GM20000 (cell line): ENCODE data around the gene MAP1S.

Experiments
- DNase-seq: peaks from one replicate; pipeline ENCODE4 v3.0.0; 2012; ENCODE audit warnings: low spot score
- CTCF ChIP-seq: IDR thresholded peaks from 2 replicates; pipeline ENCODE4 v1.5.1; 2012; ENCODE audit warnings: mild to moderate bottlenecking, control low read depth; ENCODE audit errors: extremely low read depth, missing control alignments

The MAP1S gene

GRCh38 chr19:17720440-17720839, 1.2 kb downstream of the MAP1S start:
- no peak for TF ChIP-seq CTCF
- DNase-seq, result no peak

GRCh38 chr19:17721111-17721628, 1.9 kb downstream of the MAP1S start:
- no peak for DNase-seq
- no peak for TF ChIP-seq CTCF

- DNase-seq, result no peak
- TF ChIP-seq CTCF, result no peak
Observed at GRCh38 chr19:17721821-17722220, 2.5 kb downstream of the MAP1S start.

GRCh38 chr19:17722655-17723240, 3.5 kb downstream of the MAP1S start:
- DNase-seq, result no peak
- no peak for TF ChIP-seq CTCF

GRCh38 chr19:17724655-17725054, 5.4 kb downstream of the MAP1S start:
- no peak for TF ChIP-seq CTCF
- no peak for DNase-seq

- DNase-seq, result no peak
- peak; percentile 48 for TF ChIP-seq CTCF
Observed at GRCh38 chr19:17725422-17726078, 6.3 kb downstream of the MAP1S start.

- no peak for DNase-seq
- TF ChIP-seq CTCF, result no peak
Observed at GRCh38 chr19:17726136-17726741, 7.0 kb downstream of the MAP1S start.
